ENCODE results near the gene KRT8. TPM values are rescaled to one million over a fixed set of nuclear protein-coding genes. Genes with fewer than 3 reads are reported as not detected.

The KRT8 gene
- total and polyA plus RNA-seq, 2 of the 13 experiments (the other 11 are each of a cell fraction or from before 2014, with no cell fraction given) = 498 to 718 TPM

- TF ChIP-seq TBL1XR1 (IDR thresholded peaks at IDR 0.05; ENCODE audit: borderline replicate concordance, low read length, partially characterized antibody) = no peak
- TF ChIP-seq ZNF703 (CRISPR knock-in tag; IDR thresholded peaks at IDR 0.05; ENCODE audit: borderline replicate concordance) = 0 out of 2 replicates have a peak, but pooled peaks have one; percentile 12
- no peak for TF ChIP-seq ZNF788 (CRISPR knock-in tag; IDR thresholded peaks at IDR 0.05; ENCODE audit: borderline replicate concordance)
- peak; percentile 86 for TF ChIP-seq RBM22 (optimal IDR thresholded peaks at IDR 0.05; ENCODE audit: low read length)
- peak; percentile 69 for TF ChIP-seq RXRA (CRISPR knock-in tag; IDR thresholded peaks at IDR 0.05)
- no peak for TF ChIP-seq ZBTB1 (CRISPR knock-in tag; IDR thresholded peaks at IDR 0.05; ENCODE audit: borderline replicate concordance)
- TF ChIP-seq SP1 (IDR thresholded peaks at IDR 0.05) = no peak
- peak; percentile 51; the same call in 1 of the 2 replicates for TF ChIP-seq SP1 (CRISPR knock-in tag; IDR thresholded peaks at IDR 0.05)
- 0 out of 2 replicates have a peak, but pooled peaks have one; percentile 25 for TF ChIP-seq KAT2B (IDR thresholded peaks at IDR 0.05; ENCODE audit: borderline replicate concordance, low read depth, low read length)
- peak; percentile 93 for TF ChIP-seq RARA (CRISPR knock-in tag; IDR thresholded peaks at IDR 0.05)
- no peak for TF ChIP-seq CERS6 (CRISPR knock-in tag; IDR thresholded peaks at IDR 0.05)
- no peak for TF ChIP-seq HOXA9 (CRISPR knock-in tag; IDR thresholded peaks at IDR 0.05; ENCODE audit: borderline replicate concordance)
- peak; percentile 83 for TF ChIP-seq ZFY (CRISPR knock-in tag; IDR thresholded peaks at IDR 0.05)
- TF ChIP-seq NCOA2 (CRISPR knock-in tag; IDR thresholded peaks at IDR 0.05) = peak; percentile 52
- peak; percentile 98 for TF ChIP-seq ATF3 (CRISPR knock-in tag; IDR thresholded peaks at IDR 0.05)
- 0 out of 2 replicates have a peak, but pooled peaks have one; percentile 26 for TF ChIP-seq HOXD1 (CRISPR knock-in tag; IDR thresholded peaks at IDR 0.05)
- no peak; the same call in 1 of the 2 replicates for TF ChIP-seq ATF1 (CRISPR knock-in tag; IDR thresholded peaks at IDR 0.05)
- 0 out of 2 replicates have a peak, but pooled peaks have one; percentile 17 for TF ChIP-seq ZGPAT (CRISPR knock-in tag; IDR thresholded peaks at IDR 0.05)
- TF ChIP-seq ZNF20 (CRISPR knock-in tag; IDR thresholded peaks at IDR 0.05) = no peak
- TF ChIP-seq ZNF749 (CRISPR knock-in tag; IDR thresholded peaks at IDR 0.05; ENCODE audit: borderline replicate concordance) = 0 out of 2 replicates have a peak, but pooled peaks have one; percentile 11
- TF ChIP-seq FOXA3 (CRISPR knock-in tag; IDR thresholded peaks at IDR 0.05) = peak; percentile 47
- TF ChIP-seq NR2F1 (CRISPR knock-in tag; IDR thresholded peaks at IDR 0.05) = peak; percentile 61 to 66; a peak in 3 of 4 replicates
- TF ChIP-seq PHB2 (IDR thresholded peaks at IDR 0.05; ENCODE audit: partially characterized antibody) = no peak
- TF ChIP-seq ZNF740 (CRISPR knock-in tag; IDR thresholded peaks at IDR 0.05) = peak; percentile 65; the same call in 1 of the 2 replicates
- no peak for TF ChIP-seq MBD4 (IDR thresholded peaks at IDR 0.05; ENCODE audit: borderline replicate concordance, low read length)
- TF ChIP-seq ZNF256 (CRISPR knock-in tag; conservative IDR thresholded peaks at IDR 0.05) = 0 out of 2 replicates have a peak, but pooled peaks have one; percentile 22
- no peak for TF ChIP-seq EEA1 (CRISPR knock-in tag; IDR thresholded peaks at IDR 0.05; ENCODE audit: borderline replicate concordance)
- TF ChIP-seq RBFOX2 (IDR thresholded peaks at IDR 0.05; ENCODE audit: low read depth, low read length) = 0 out of 2 replicates have a peak, but pooled peaks have one; percentile 16
Measured at GRCh38 chr12:52903855-52904508, 894 bp downstream of the KRT8 start (continued).
